Lung (tissue), 12 donors: ENCODE measurements around the gene ASTN1. TPM values are rescaled to one million over a fixed set of nuclear protein-coding genes. Genes with fewer than 3 reads are reported as not detected.

Experiments used
- ATAC-seq: fragments of 200-7000 bp; cut with Tn5 transposase; one replicate; pipeline ENCODE4 v1.9.1; 2020; ENCODE audit warnings: moderate number of reproducible peaks; ENCODE audit not compliant: insufficient read depth, low FRiP score
- DNase-seq, 3 donors: peaks; one replicate each; pipeline ENCODE4 v3.0.0-alpha.2; 2013 to 2017
- H3K27ac ChIP-seq, 2 donors: one replicate each; pipeline ENCODE4 v1.5.1; 2013; ENCODE audit warnings: mild to moderate bottlenecking in 2 of 2, moderate library complexity in 2 of 2, control low read depth in 1 of 2, inconsistent platforms in 1 of 2, low read depth in 1 of 2, low read length in 1 of 2
- H3K27me3 ChIP-seq, 3 donors: one replicate each; pipeline ENCODE4 v1.5.1; 2013; ENCODE audit warnings: low read length in 2 of 3; ENCODE audit not compliant: control insufficient read depth in 3 of 3, insufficient read depth in 3 of 3
- H3K36me3 ChIP-seq, 4 donors: one replicate each; pipeline ENCODE4 v1.5.1; 2013; ENCODE audit warnings: low read length in 4 of 4, mild to moderate bottlenecking in 1 of 4, moderate library complexity in 1 of 4; ENCODE audit not compliant: control insufficient read depth in 4 of 4, insufficient read depth in 4 of 4
- H3K4me1 ChIP-seq, 5 donors: one replicate each; pipeline ENCODE4 v1.5.1; 2013; ENCODE audit warnings: low read length in 5 of 5, mild to moderate bottlenecking in 2 of 5, moderate library complexity in 1 of 5; ENCODE audit not compliant: control insufficient read depth in 5 of 5, insufficient read depth in 5 of 5
- H3K4me3 ChIP-seq: one replicate; pipeline ENCODE4 v1.5.1; 2013; ENCODE audit warnings: mild to moderate bottlenecking, control low read depth, moderate library complexity
- H3K9ac ChIP-seq, 2 donors: one replicate each; pipeline ENCODE4 v1.5.1; 2013; ENCODE audit warnings: low read length in 2 of 2, control low read depth in 1 of 2; ENCODE audit not compliant: insufficient read depth in 1 of 2
- H3K9me3 ChIP-seq, 4 donors: one replicate each; pipeline ENCODE4 v1.5.1; 2013; ENCODE audit warnings: low read length in 3 of 4, mild to moderate bottlenecking in 1 of 4, moderate library complexity in 1 of 4; ENCODE audit not compliant: control insufficient read depth in 4 of 4, insufficient read depth in 3 of 4
- CTCF ChIP-seq: IDR thresholded peaks from 2 replicates; pipeline ENCODE4 v1.5.1; 2012; ENCODE audit warnings: mild to moderate bottlenecking; ENCODE audit errors: control extremely low read depth, extremely low read depth
- WGBS, 2 donors: extraction: QIAGEN DNeasy Blood & Tissue Kit; methylation state at CpG; one replicate each; pipeline ENCODE4 v1.1.7; 2013; 5-methylcytosine and 5-hydroxymethylcytosine counted together
- polyA plus RNA-seq, 2 donors: library from polyadenylated mRNA; stranded (reverse); fragments of 200-250 nt; gene quantifications; one replicate each; pipeline ENCODE4 v1.2.1, GENCODE V29; 2013
- total RNA-seq, 2 donors: library from RNA; depleted of rRNA in 1 of 2; stranded (reverse); fragments of >200 nt in 1 of 2; gene quantifications; one replicate each; pipeline ENCODE4 v1.2.1, GENCODE V29; 2014 to 2021
- donor health status: control.
- donor health status: control.
- donor health status: Bipolar disorder and iron deficiency.
- donor health status: healthy.
- donor health status: DM: yes; HTN: yes; CAD: no.

Gene ASTN1
- total and polyA plus RNA-seq, 4 donors: 0.03 to 3.6 (median 0.08) TPM

- WGBS, 2 donors: 89 to 92% methylated on average over 2 of the region's 2 CpGs
- no peaks in the 10 kb centered on the region for H3K9me3 ChIP-seq
- H3K4me3 ChIP-seq: no peak overlapping the region
- no peak for ATAC-seq
- no peak for TF ChIP-seq CTCF
- no peaks in the 10 kb centered on the region for H3K4me1 ChIP-seq
- H3K27ac ChIP-seq: no peak overlapping the region
- DNase-seq: no peak
- no peak overlapping the region for H3K9ac ChIP-seq
- H3K36me3 ChIP-seq: no peaks in the 10 kb centered on the region
- H3K27me3 ChIP-seq: no peaks in the 10 kb centered on the region
Measured at GRCh38 chr1:177198243-177198642, 33.7 kb upstream of the ASTN1 start.

GRCh38 chr1:177190308-177190970 lies 25.9 kb upstream of the ASTN1 start:
- Histone ChIP-seq H3K9ac (no peak overlapping the region), H3K9me3 (peaks cover 0 to 2% (median 0%) of the 10 kb centered on the region in 4 donors), H3K27me3 (no peaks in the 10 kb centered on the region), H3K27ac (no peak overlapping the region), H3K36me3 (no peaks in the 10 kb centered on the region), H3K4me3 (no peak overlapping the region), H3K4me1 (no peaks in the 10 kb centered on the region)
- no peak for TF ChIP-seq CTCF
- 77 to 84% methylated on average over 3 of the region's 3 CpGs for WGBS, 2 donors
- no peak for ATAC-seq
- no peak for DNase-seq

GRCh38 chr1:177186639-177187038 lies 22.1 kb upstream of the ASTN1 start:
- DNase-seq: no peak
- no peak overlapping the region for H3K4me3 ChIP-seq
- no peaks in the 10 kb centered on the region for H3K4me1 ChIP-seq
- no peak for TF ChIP-seq CTCF
- H3K36me3 ChIP-seq: no peaks in the 10 kb centered on the region
- no peak overlapping the region for H3K9ac ChIP-seq
- peaks cover 0 to 3% (median 0%) of the 10 kb centered on the region in 3 donors for H3K27me3 ChIP-seq
- no peak for ATAC-seq
- peaks cover 0 to 2% (median 0%) of the 10 kb centered on the region in 4 donors for H3K9me3 ChIP-seq
- WGBS, 2 donors: 92 to 98% methylated on average over 2 of the region's 2 CpGs
- no peak overlapping the region for H3K27ac ChIP-seq

DNA sequence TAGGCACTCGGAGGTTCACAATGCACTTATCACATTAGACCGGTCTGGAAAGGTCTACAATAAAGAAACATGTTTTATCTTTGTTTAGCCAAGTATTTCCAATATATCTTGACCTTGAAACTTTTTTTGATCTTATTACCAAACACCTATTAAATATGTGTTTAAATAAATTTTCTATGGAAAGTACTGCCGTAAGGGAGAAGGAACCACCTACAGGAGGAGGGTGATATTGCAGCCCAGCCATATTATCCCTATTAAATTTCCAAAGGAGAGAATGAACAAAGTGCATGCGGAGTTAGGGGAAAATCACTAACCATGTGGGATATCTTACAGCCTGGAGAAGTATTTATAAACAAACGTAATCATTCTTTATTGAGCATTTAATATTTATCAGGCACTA lies 20.7 kb upstream of the ASTN1 start:
- H3K36me3 ChIP-seq: no peaks in the 10 kb centered on the region
- 68 to 78% methylated on average over 5 of the region's 5 CpGs for WGBS, 2 donors
- no peak for TF ChIP-seq CTCF
- no peak for ATAC-seq
- H3K9me3 ChIP-seq: peaks cover 0 to 2% (median 0%) of the 10 kb centered on the region in 4 donors
- no peak overlapping the region for H3K4me3 ChIP-seq
- peaks cover 0 to 15% (median 9%) of the 10 kb centered on the region in 3 donors for H3K27me3 ChIP-seq
- H3K4me1 ChIP-seq: peaks cover 0 to 4% (median 0%) of the 10 kb centered on the region in 5 donors
- DNase-seq: no peak
- H3K27ac ChIP-seq: no peak overlapping the region
- H3K9ac ChIP-seq: no peak overlapping the region
